Smooth muscle cell (in vitro differentiated cells): ENCODE results near the gene CMIP. TPM values are rescaled to one million over a fixed set of nuclear protein-coding genes. Genes with fewer than 3 reads are reported as not detected.

Experiments
- DNase-seq: peaks from one replicate; lab custom pipeline; 2025; ENCODE audit not compliant: unreplicated experiment; lab: John Stamatoyannopoulos, UW
- H2AFZ ChIP-seq: fragments of 200-600 bp; sonication (generic); 2 replicates; pipeline ENCODE4 v1.6.0; 2016; ENCODE audit warnings: antibody characterized with exemption, low read depth, mild to moderate bottlenecking
- H3F3A ChIP-seq: fragments of 200-600 bp; sonication (generic); 2 replicates; pipeline ENCODE4 v1.6.0; 2017; ENCODE audit warnings: antibody characterized with exemption, low read depth
- H3K27ac ChIP-seq: fragments of 200-600 bp; sonication (generic); 2 replicates; pipeline ENCODE4 v1.5.1; 2016; ENCODE audit warnings: low read depth, mild to moderate bottlenecking
- H3K27me3 ChIP-seq: fragments of 200-600 bp; sonication (generic); 2 replicates; pipeline ENCODE4 v1.6.1; 2016; ENCODE audit warnings: low read depth, mild to moderate bottlenecking
- H3K36me3 ChIP-seq: fragments of 200-600 bp; sonication (generic); 2 replicates; pipeline ENCODE4 v1.5.1; 2016; ENCODE audit warnings: low read depth
- H3K4me1 ChIP-seq: fragments of 200-600 bp; sonication (generic); 2 replicates; pipeline ENCODE4 v1.5.1; 2016; ENCODE audit warnings: low read depth
- H3K4me2 ChIP-seq: fragments of 200-600 bp; sonication (generic); 2 replicates; pipeline ENCODE4 v1.6.0; 2016; ENCODE audit warnings: mild to moderate bottlenecking
- H3K4me3 ChIP-seq: fragments of 200-600 bp; sonication (generic); 2 replicates; pipeline ENCODE4 v1.5.1; 2016; ENCODE audit warnings: mild to moderate bottlenecking
- H3K79me2 ChIP-seq: fragments of 200-600 bp; sonication (generic); 2 replicates; pipeline ENCODE4 v1.6.0; 2016; ENCODE audit warnings: low read depth, mild to moderate bottlenecking
- H3K9ac ChIP-seq: fragments of 200-600 bp; sonication (generic); 2 replicates; pipeline ENCODE4 v1.6.0; 2016; ENCODE audit warnings: low read depth
- H3K9me3 ChIP-seq: fragments of 200-600 bp; sonication (generic); replicated peaks from 2 replicates; pipeline ENCODE4 v1.5.1; 2016; ENCODE audit warnings: low read depth
- H4K20me1 ChIP-seq: fragments of 200-600 bp; sonication (generic); 2 replicates; pipeline ENCODE4 v1.6.0; 2016; ENCODE audit warnings: low read depth
- WGBS: methylation state at CpG from one replicate; pipeline ENCODE4 v1.1.7; 2016; ENCODE audit warnings: low lambda C conversion rate; 5-methylcytosine and 5-hydroxymethylcytosine counted together
- polyA plus RNA-seq: library from polyadenylated mRNA; unstranded; fragments of >200 nt; fragmentation: Nextera tagmentation; extraction: Ambion mirVana; gene quantifications from 2 replicates; pipeline ENCODE4 v1.2.1, GENCODE V29; 2016
- total RNA-seq: library from RNA; depleted of rRNA; stranded (reverse); fragments of >200 nt; gene quantifications from 2 replicates; pipeline ENCODE4 v1.2.3, GENCODE V29; 2014
- TF ChIP-seq, protein P1 (sequence below): fragments of 200-600 bp; sonication (generic); IDR thresholded peaks from 2 replicates; pipeline ENCODE4 v1.5.1; 2017; ENCODE audit warnings: borderline replicate concordance, mild to moderate bottlenecking, antibody characterized with exemption; ENCODE audit not compliant: insufficient read depth, poor library complexity, severe bottlenecking

CMIP gene
- total and polyA plus RNA-seq, 2 experiments from 2014 or later: 2.5 to 44.5 TPM

DNA sequence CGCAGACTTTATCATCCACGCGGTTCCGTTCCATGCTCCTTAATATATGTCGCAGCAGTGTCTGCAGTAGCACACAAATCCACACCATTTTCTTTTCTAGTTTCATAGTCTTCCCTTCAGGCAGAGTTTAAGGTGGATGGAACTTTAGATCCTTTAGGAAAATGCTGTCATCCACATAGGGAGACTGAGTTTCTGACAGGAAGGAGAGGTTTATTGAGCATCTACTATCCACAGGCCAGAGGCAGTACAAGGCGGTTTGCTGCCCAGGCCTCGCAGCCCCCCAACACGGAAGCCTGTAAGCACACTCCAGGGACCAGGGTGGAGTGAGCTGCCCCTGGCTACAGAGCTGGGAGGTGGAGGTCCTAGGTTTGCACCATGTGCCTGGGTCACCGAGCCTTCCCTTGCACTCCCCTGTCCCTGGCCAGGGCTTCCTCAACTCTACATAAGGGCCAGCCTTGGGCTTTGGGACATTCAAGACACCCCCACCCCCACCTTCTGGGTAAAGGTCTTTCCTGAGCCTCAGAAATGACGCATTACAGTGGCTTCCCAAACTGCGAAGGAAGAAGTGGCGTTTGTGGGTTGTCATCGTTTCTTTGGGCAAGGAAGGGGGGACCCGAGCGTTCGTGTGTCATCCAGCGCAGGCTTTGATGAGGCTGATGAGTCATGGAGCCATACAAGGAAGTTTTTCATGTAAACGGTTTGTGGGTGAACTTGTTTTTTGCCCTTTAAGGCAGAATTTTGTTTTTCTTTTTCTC is 188.0 kb downstream of the CMIP start:
- Histone ChIP-seq H3K4me3 (no peak overlapping the region), H3K27ac (peak overlapping the region; percentile 93), H3K4me2 (peak overlapping the region; percentile 77), H3F3A (peaks cover 25% of the 10 kb centered on the region), H3K27me3 (no peaks in the 10 kb centered on the region), H3K9me3 (no peaks in the 10 kb centered on the region), H3K4me1 (peaks cover 59% of the 10 kb centered on the region), H4K20me1 (peaks cover 20% of the 10 kb centered on the region), H2AFZ (no peak overlapping the region), H3K36me3 (no peaks in the 10 kb centered on the region), H3K79me2 (peaks cover 29% of the 10 kb centered on the region), H3K9ac (peak overlapping the region; percentile 75)
- peak; percentile 17 for DNase-seq
- TF ChIP-seq, protein P1, sequence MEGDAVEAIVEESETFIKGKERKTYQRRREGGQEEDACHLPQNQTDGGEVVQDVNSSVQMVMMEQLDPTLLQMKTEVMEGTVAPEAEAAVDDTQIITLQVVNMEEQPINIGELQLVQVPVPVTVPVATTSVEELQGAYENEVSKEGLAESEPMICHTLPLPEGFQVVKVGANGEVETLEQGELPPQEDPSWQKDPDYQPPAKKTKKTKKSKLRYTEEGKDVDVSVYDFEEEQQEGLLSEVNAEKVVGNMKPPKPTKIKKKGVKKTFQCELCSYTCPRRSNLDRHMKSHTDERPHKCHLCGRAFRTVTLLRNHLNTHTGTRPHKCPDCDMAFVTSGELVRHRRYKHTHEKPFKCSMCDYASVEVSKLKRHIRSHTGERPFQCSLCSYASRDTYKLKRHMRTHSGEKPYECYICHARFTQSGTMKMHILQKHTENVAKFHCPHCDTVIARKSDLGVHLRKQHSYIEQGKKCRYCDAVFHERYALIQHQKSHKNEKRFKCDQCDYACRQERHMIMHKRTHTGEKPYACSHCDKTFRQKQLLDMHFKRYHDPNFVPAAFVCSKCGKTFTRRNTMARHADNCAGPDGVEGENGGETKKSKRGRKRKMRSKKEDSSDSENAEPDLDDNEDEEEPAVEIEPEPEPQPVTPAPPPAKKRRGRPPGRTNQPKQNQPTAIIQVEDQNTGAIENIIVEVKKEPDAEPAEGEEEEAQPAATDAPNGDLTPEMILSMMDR: no peak
- WGBS: 42% methylated on average over 18 of the region's 18 CpGs

DNA sequence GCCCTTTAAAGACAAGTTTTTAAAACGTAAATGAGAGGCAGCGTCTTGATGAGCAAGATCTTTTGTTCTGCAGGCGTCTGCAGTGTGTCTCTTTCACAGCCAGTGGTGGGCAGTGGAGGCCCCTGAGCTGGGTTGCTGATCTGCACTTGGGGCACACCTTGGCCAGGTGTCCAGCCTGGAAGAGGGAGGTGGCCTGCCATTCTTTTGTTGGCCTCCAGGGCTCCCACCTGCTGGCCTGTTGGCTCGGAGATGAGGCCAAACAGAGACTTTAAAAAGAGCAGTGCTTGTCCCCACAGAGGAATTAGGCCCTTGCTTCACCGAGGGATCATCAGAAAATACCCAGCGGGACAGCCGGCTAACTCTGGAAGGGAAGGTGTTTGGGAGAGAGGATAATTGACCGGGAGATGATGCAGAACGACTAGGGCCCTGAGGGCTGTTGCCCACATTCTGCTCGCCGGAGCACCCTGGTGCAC is 188.6 kb downstream of the CMIP start:
- Histone ChIP-seq H3K4me2 (peak overlapping the region; percentile 77), H2AFZ (no peak overlapping the region), H4K20me1 (peaks cover 24% of the 10 kb centered on the region), H3F3A (peaks cover 25% of the 10 kb centered on the region), H3K4me3 (no peak overlapping the region), H3K4me1 (peaks cover 62% of the 10 kb centered on the region), H3K36me3 (no peaks in the 10 kb centered on the region), H3K27ac (peak overlapping the region; percentile 93), H3K79me2 (peaks cover 35% of the 10 kb centered on the region), H3K9ac (peak overlapping the region; percentile 75), H3K27me3 (no peaks in the 10 kb centered on the region), H3K9me3 (no peaks in the 10 kb centered on the region)
- DNase-seq: no peak
- WGBS: 24% methylated on average over 11 of the region's 11 CpGs
- TF ChIP-seq, protein P1: peak; percentile 29

DNA sequence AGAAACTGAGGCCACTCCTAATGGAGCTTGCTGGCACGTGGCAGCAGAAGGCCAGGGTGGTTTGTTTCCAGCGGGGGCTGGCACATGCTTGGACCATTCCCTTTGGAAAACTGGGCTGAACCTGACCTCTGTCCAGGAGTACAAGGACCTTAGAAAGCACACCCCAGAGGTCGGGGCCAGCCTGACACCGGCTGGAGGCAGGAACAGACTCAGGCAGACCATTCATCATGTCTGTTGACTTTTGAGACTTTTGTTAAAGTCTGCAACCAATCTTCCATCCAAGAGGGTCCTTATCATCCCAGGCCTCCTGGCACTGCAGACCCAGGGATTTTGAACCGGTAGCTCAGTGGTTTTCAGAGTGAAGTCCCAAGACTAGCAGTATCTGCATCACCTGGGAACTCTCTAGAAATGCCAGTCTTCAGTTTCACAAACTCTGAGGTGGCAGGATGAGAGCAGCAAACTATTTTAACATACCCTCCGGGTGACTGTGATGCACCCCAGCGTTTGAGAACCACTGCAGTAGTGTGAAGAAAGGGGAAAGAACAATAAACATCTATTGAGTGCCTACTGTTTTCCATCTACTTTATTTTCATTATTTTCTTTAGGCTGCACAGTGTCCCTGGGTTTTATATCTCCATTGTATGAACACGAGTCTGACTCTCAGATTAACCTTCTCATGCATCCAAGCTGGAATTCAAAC is 189.2 kb downstream of the CMIP start:
- peaks cover 69% of the 10 kb centered on the region for H3K4me1 ChIP-seq
- H3K9ac ChIP-seq: peak overlapping the region; percentile 75
- H4K20me1 ChIP-seq: peaks cover 28% of the 10 kb centered on the region
- peaks cover 37% of the 10 kb centered on the region for H3K79me2 ChIP-seq
- DNase-seq: no peak
- WGBS: 51% methylated on average over 8 of the region's 8 CpGs
- H2AFZ ChIP-seq: no peak overlapping the region
- H3K36me3 ChIP-seq: no peaks in the 10 kb centered on the region
- no peak overlapping the region for H3K4me3 ChIP-seq
- peaks cover 25% of the 10 kb centered on the region for H3F3A ChIP-seq
- H3K9me3 ChIP-seq: no peaks in the 10 kb centered on the region
- H3K27me3 ChIP-seq: no peaks in the 10 kb centered on the region
- peak overlapping the region; percentile 77 for H3K4me2 ChIP-seq
- TF ChIP-seq, protein P1: no peak
- H3K27ac ChIP-seq: peak overlapping the region; percentile 93
